SK-N-SH (cell line): ENCODE data around the gene SCNN1B. TPM values are rescaled to one million over a fixed set of nuclear protein-coding genes. Genes with fewer than 3 reads are reported as not detected.

ENCODE experiments used
- CTCF ChIA-PET: fragments of 300-600, 350-600 bp; formaldehyde crosslinking; extraction: SDS; loops from one replicate; lab custom pipeline; 2021; lab: Yijun Ruan, JAX
- POLR2A ChIA-PET: fragments of 350-600 bp; sonication (Branson Sonifier 250); formaldehyde crosslinking; extraction: SDS; loops from one replicate; lab custom pipeline; 2020; ENCODE audit warnings: antibody characterized with exemption, inconsistent platforms; lab: Yijun Ruan, JAX
- DNase-seq: peaks from one replicate; pipeline ENCODE4 v3.0.0; 2012
- H2AFZ ChIP-seq: fragments of 200-600 bp; sonication (generic); 2 replicates; pipeline ENCODE4 v1.8.1; 2016; ENCODE audit warnings: antibody characterized with exemption, mild to moderate bottlenecking, low read depth
- H3F3A ChIP-seq: fragments of 200-600 bp; sonication (generic); replicated peaks from 2 replicates; pipeline ENCODE3; 2016; ENCODE audit warnings: antibody characterized with exemption, mild to moderate bottlenecking; ENCODE audit not compliant: insufficient read depth
- H3K27ac ChIP-seq, 2 experiments: fragments of 200-500 bp in 1 of 2; fragments of 200-600 bp in 1 of 2; sonication (Bioruptor generic) in 1 of 2; sonication (generic), shearing (Covaris generic) in 1 of 2; 2 replicates each; pipeline versions ENCODE4 v1.5.1 to v1.6.1; 2014 to 2016; ENCODE audit warnings: low read depth in 2 of 2, inconsistent platforms in 1 of 2, low read length in 1 of 2, mild to moderate bottlenecking in 1 of 2, mixed read lengths in 1 of 2
- H3K27me3 ChIP-seq: fragments of 200-600 bp; sonication (generic), shearing (Covaris generic); 2 replicates; pipeline ENCODE4 v1.6.1; 2016; ENCODE audit warnings: mixed run types; ENCODE audit not compliant: insufficient read depth
- H3K36me3 ChIP-seq, 2 experiments: fragments of 200-500 bp in 1 of 2; fragments of 200-600 bp in 1 of 2; sonication (Bioruptor generic) in 1 of 2; sonication (generic) in 1 of 2; replicated peaks in 1 of 2; 2 replicates each; pipeline versions ENCODE3 to v1.5.1; 2014 to 2016; ENCODE audit warnings: low read length in 1 of 2, mild to moderate bottlenecking in 1 of 2; ENCODE audit not compliant: insufficient read depth in 2 of 2, control insufficient read depth in 1 of 2
- H3K4me1 ChIP-seq, 2 experiments: fragments of 200-500 bp in 1 of 2; fragments of 200-600 bp in 1 of 2; sonication (Bioruptor generic) in 1 of 2; sonication (generic), shearing (Covaris generic) in 1 of 2; 2 replicates each; pipeline versions ENCODE4 v1.5.1 to v1.6.1; 2014 to 2016; ENCODE audit warnings: low read depth in 1 of 2, low read length in 1 of 2, mixed run types in 1 of 2; ENCODE audit not compliant: insufficient read depth in 2 of 2, control insufficient read depth in 1 of 2
- H3K4me2 ChIP-seq: fragments of 200-600 bp; sonication (generic), shearing (Covaris generic); 2 replicates; pipeline ENCODE4 v1.6.1; 2017; ENCODE audit warnings: mixed run types
- H3K4me3 ChIP-seq, 2 experiments: fragments of 200-500 bp in 1 of 2; fragments of 200-600 bp in 1 of 2; sonication (Bioruptor generic) in 1 of 2; sonication (generic), shearing (Covaris generic) in 1 of 2; 2 replicates each; pipeline versions ENCODE4 v1.5.1 to v1.8.1; 2014 to 2016; ENCODE audit warnings: low read depth in 2 of 2, inconsistent platforms in 1 of 2, low read length in 1 of 2, mild to moderate bottlenecking in 1 of 2, mixed read lengths in 1 of 2, moderate library complexity in 1 of 2
- H3K79me2 ChIP-seq: fragments of 200-600 bp; sonication (generic); 2 replicates; pipeline ENCODE4 v1.8.1; 2017; ENCODE audit warnings: mild to moderate bottlenecking; ENCODE audit not compliant: insufficient read depth
- H3K9ac ChIP-seq: fragments of 200-600 bp; sonication (generic); 2 replicates; pipeline ENCODE4 v1.6.1; 2017; ENCODE audit warnings: mixed run types
- H3K9me2 ChIP-seq: fragments of 200-600 bp; sonication (generic); 2 replicates; pipeline ENCODE4 v1.6.1; 2017; ENCODE audit warnings: mixed run types
- H3K9me3 ChIP-seq: fragments of 200-600 bp; sonication (generic); 2 replicates; pipeline ENCODE4 v1.6.1; 2017; ENCODE audit warnings: mixed run types, mild to moderate bottlenecking, moderate library complexity
- H4K20me1 ChIP-seq: fragments of 200-600 bp; sonication (generic); 2 replicates; pipeline ENCODE4 v1.6.1; 2017; ENCODE audit warnings: mild to moderate bottlenecking, mixed run types; ENCODE audit not compliant: insufficient read depth
- ELF1 ChIP-seq: IDR thresholded peaks from 2 replicates; pipeline ENCODE4 v1.4.0; 2012
- FOXJ3 ChIP-seq: sonication (generic); formaldehyde crosslinking; IDR thresholded peaks from 2 replicates; pipeline ENCODE4 v1.5.1; 2020; ENCODE audit warnings: mild to moderate bottlenecking, missing genetic modification reagents
- GABPA ChIP-seq: IDR thresholded peaks from 2 replicates; pipeline ENCODE4 v1.4.0; 2012; ENCODE audit warnings: low read depth, mild to moderate bottlenecking
- GATA2 ChIP-seq: sonication (generic); formaldehyde crosslinking; IDR thresholded peaks from 2 replicates; pipeline ENCODE4 v1.5.0; 2020; ENCODE audit warnings: mild to moderate bottlenecking, missing genetic modification reagents
- JUND ChIP-seq: IDR thresholded peaks from 2 replicates; pipeline ENCODE4 v1.4.0; 2012
- MAX ChIP-seq: IDR thresholded peaks from 2 replicates; pipeline ENCODE4 v1.4.0; 2012; ENCODE audit warnings: low read depth
- MXI1 ChIP-seq: IDR thresholded peaks from 2 replicates; pipeline ENCODE4 v1.6.1; 2012; ENCODE audit warnings: mild to moderate bottlenecking, low read depth, low read length, improper control_type of control experiment
- NFIC ChIP-seq: IDR thresholded peaks from 2 replicates; pipeline ENCODE4 v1.4.0; 2012; ENCODE audit warnings: borderline replicate concordance
- REST ChIP-seq: IDR thresholded peaks from 2 replicates; pipeline ENCODE4 v1.6.1; 2012; ENCODE audit warnings: mild to moderate bottlenecking, low read depth, low read length, moderate library complexity
- TAF1 ChIP-seq: IDR thresholded peaks from 2 replicates; pipeline ENCODE4 v1.6.1; 2012; ENCODE audit warnings: low read depth, mild to moderate bottlenecking, low read length, moderate library complexity, borderline replicate concordance
- YY1 ChIP-seq: IDR thresholded peaks from 2 replicates; pipeline ENCODE4 v1.4.0; 2012; ENCODE audit warnings: low read depth, mild to moderate bottlenecking
- WGBS: methylation state at CpG from one replicate; pipeline ENCODE4 v1.1.6; 2017; ENCODE audit warnings: low lambda C conversion rate; 5-methylcytosine and 5-hydroxymethylcytosine counted together
- polyA plus RNA-seq, 3 experiments: library from polyadenylated mRNA; depleted of rRNA; stranded (reverse); fragments of >200 nt; gene quantifications; 2 replicates each; pipeline ENCODE4 v1.2.3, GENCODE V29; 2012
- TF ChIP-seq, protein P1 (sequence below): IDR thresholded peaks from 2 replicates; pipeline ENCODE4 v1.4.0; 2012; ENCODE audit warnings: low read depth, borderline replicate concordance
- TF ChIP-seq, protein P2 (sequence below): IDR thresholded peaks from 2 replicates; pipeline ENCODE4 v1.4.0; 2012; ENCODE audit warnings: low read depth, borderline replicate concordance

Gene SCNN1B
- polyA plus RNA-seq, 1 of the 3 experiments (the other 2 are of a cell fraction): not detected

DNA sequence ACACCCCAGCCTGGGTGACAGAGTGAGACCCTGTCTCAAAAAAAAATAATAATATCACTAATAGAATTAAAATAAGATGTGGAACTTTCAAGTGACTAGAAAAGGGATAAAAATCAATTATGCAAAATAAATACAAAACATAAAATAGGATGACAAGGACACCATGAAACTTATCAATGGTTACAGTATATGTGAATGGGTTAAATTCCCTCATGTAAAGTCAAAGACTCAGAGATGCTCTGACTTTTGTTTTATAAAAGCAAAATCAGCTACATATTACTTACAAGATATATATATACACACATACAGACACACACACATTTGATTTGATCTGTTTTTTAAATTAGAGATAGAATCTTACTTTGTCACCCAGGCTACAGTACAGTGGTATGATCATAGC lies 33.5 kb upstream of the SCNN1B start:
- POLR2A ChIA-PET: no interaction called here
- H3K36me3 ChIP-seq: no peaks in the 10 kb centered on the region
- no peaks in the 10 kb centered on the region for H3K9me2 ChIP-seq
- H3K4me3 ChIP-seq: no peak overlapping the region
- no peak overlapping the region for H3K9ac ChIP-seq
- H3K79me2 ChIP-seq: no peaks in the 10 kb centered on the region
- H3K9me3 ChIP-seq: no peaks in the 10 kb centered on the region
- no peaks in the 10 kb centered on the region; the same call in 1 of the 2 replicates for H3K27me3 ChIP-seq
- no peaks in the 10 kb centered on the region for H4K20me1 ChIP-seq
- no peak overlapping the region for H3K4me2 ChIP-seq
- TF ChIP-seq GABPA (no peak), TAF1 (no peak), YY1 (no peak), NFIC (no peak), ELF1 (no peak), MAX (no peak), REST (no peak)
- TF ChIP-seq, protein P1, sequence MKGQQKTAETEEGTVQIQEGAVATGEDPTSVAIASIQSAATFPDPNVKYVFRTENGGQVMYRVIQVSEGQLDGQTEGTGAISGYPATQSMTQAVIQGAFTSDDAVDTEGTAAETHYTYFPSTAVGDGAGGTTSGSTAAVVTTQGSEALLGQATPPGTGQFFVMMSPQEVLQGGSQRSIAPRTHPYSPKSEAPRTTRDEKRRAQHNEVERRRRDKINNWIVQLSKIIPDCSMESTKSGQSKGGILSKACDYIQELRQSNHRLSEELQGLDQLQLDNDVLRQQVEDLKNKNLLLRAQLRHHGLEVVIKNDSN: no peak
- TF ChIP-seq, all 33 proteins: peak for 0
- Histone ChIP-seq H3K4me1 (no peaks in the 10 kb centered on the region), H3K27ac (no peak overlapping the region), H2AFZ (no peak overlapping the region), H3F3A (no peaks in the 10 kb centered on the region)
- CTCF ChIA-PET: no interaction called here
- DNase-seq: no peak

DNA sequence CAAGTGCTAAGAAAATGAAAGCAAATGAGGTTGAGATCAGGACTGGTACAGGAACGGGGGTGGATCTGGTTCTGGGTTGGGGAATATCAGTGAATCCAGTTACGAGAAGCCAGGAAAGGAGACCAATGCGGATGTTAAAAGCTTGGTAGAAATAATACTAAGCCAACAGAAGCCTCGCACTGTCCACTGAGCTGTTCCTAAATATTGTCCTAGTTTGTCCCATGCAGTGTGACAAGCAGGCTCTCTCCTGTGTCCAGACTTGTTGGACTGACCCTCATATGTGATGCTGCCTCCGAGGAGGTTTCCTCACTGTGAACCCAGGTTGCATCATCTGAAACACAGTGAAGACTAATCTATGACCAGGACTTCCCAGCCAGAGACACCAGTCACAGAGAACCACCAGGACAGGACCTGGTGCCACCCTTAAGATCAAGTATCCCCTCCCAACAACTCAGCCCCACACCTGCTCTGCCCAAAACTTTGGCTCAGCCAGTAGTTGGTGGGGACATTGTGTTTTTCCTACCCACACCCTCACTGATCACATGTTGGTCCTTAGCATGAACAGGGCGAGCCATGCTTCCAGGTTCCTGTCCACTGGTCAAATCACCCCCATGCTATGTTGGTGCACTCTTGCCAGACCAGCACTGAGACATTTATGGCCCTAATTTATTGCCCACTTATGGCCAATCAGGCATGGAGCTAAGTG lies 32.7 kb upstream of the SCNN1B start:
- ChIA-PET POLR2A (no interaction called here), CTCF (no interaction called here)
- H3K79me2 ChIP-seq: no peaks in the 10 kb centered on the region
- no peaks in the 10 kb centered on the region for H3K9me3 ChIP-seq
- H2AFZ ChIP-seq: no peak overlapping the region
- no peaks in the 10 kb centered on the region for H3K9me2 ChIP-seq
- no peaks in the 10 kb centered on the region for H3K4me1 ChIP-seq
- H3K27me3 ChIP-seq: no peaks in the 10 kb centered on the region; the same call in 1 of the 2 replicates
- H3K36me3 ChIP-seq: no peaks in the 10 kb centered on the region
- H3K9ac ChIP-seq: no peak overlapping the region
- TF ChIP-seq, protein P2, sequence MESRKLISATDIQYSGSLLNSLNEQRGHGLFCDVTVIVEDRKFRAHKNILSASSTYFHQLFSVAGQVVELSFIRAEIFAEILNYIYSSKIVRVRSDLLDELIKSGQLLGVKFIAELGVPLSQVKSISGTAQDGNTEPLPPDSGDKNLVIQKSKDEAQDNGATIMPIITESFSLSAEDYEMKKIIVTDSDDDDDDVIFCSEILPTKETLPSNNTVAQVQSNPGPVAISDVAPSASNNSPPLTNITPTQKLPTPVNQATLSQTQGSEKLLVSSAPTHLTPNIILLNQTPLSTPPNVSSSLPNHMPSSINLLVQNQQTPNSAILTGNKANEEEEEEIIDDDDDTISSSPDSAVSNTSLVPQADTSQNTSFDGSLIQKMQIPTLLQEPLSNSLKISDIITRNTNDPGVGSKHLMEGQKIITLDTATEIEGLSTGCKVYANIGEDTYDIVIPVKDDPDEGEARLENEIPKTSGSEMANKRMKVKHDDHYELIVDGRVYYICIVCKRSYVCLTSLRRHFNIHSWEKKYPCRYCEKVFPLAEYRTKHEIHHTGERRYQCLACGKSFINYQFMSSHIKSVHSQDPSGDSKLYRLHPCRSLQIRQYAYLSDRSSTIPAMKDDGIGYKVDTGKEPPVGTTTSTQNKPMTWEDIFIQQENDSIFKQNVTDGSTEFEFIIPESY: no peak
- TF ChIP-seq GABPA: no peak
- no peak for TF ChIP-seq FOXJ3 (CRISPR knock-in tag)
- no peak for TF ChIP-seq GATA2 (CRISPR knock-in tag)
- no peak for TF ChIP-seq JUND
- no peak for TF ChIP-seq MXI1
- H3K4me3 ChIP-seq: no peak overlapping the region
- H4K20me1 ChIP-seq: no peaks in the 10 kb centered on the region
- H3K4me2 ChIP-seq: no peak overlapping the region
- WGBS: 55% methylated on average over 6 of the region's 6 CpGs
- no peak for DNase-seq
- no peaks in the 10 kb centered on the region for H3F3A ChIP-seq
- no peak overlapping the region for H3K27ac ChIP-seq
